ENCODE results near the gene SPINT1. TPM values are rescaled to one million over a fixed set of nuclear protein-coding genes. Genes with fewer than 3 reads are reported as not detected.
A peak's percentile ranks its signal among the peaks of the same experiment; 100 is the strongest.

SPINT1 gene
- total and polyA plus RNA-seq, 7 experiments from 2014 or later = 1.00 to 8.9 (median 3.6) TPM

DNA sequence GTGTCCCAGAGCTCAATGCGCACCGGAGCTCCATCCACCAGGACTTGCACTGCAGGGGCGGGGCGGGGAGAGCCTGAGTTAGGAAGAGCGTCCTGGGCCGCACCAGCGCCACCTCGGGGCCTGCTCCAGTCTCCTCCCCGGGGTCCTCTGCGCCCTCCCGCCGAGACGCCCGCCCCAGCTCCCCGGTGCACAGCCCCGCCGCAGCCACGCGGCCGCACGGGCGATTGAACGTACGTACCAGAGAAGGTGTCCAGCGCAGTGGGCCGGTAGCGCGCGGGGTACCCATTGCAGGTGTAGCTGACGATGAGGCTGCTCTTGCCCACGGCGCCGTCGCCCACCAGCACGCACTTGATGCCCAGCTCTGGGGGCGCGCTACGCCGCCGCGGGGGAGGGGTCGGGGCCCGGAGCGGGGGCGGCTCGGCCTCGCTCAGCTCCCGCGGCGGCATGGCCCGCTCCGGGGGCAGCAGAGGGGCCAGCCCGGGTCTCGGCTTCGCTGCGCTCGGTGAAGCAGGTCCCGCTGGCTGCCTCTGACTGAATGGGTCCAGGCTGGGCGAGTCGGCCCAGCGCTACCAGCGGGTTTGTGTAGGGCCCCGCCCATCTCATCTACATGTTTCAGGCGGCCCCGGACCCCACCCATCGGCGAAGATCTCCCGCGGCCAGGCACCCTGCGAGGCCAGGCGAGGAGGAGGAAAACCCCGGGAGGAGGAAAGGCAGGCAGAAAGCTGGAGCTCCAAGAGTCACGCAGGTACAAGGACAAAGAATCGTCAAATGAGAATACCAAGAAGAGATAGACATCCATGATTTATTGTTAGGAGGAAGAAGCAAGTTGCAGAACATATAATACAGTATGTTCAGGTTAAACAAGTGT lies 30.1 kb downstream of the SPINT1 start, which contains the start of gene RHOV:
TSS of gene RHOV (minus strand) at position 541 of the 868 bp plus-strand sequence. CDS start at position 446, 95 bp downstream.
- DNase-seq (peak; percentile 12 to 67 (median 36)), ATAC-seq (peak; percentile 89)
- Histone ChIP-seq H3K36me3 (ENCODE audit: control insufficient read depth in 2 of 3, insufficient read depth in 3 of 3, low read length in 3 of 3) (no peaks in the 10 kb centered on the region), H3K9me3 (ENCODE audit: control insufficient read depth in 2 of 3, low read length in 3 of 3) (no peaks in the 10 kb centered on the region), H3K4me1 (ENCODE audit: control insufficient read depth in 2 of 2, insufficient read depth in 2 of 2, low read length in 2 of 2) (peaks cover 0 to 6% of the 10 kb centered on the region in 2 donors), H3K27me3 (ENCODE audit: control insufficient read depth in 2 of 2, insufficient read depth in 2 of 2, low read length in 2 of 2) (no peaks in the 10 kb centered on the region), H3K27ac (ENCODE audit: low read depth, low read length) (peak within 1 kb of the TSS; percentile 56), H3K4me3 (ENCODE audit: low read length) (peak within 1 kb of the TSS; percentile 53)
- intact Hi-C loops (cut with micrococcal nuclease) = loop anchor here (1.0 kb wide), 1 partner anchor 20 kb away; the partner anchor contains the start of gene VPS18 (in 2 of the 2)
- ChIA-PET POLR2A (interaction anchor here (1.0 kb wide), 1 partner anchor 18 kb away, joined by 3 read pairs; no protein-coding TSS in a partner anchor), CTCF (interaction anchor here (0.6 to 7.3 kb wide), 3 partner anchors 17 to 20 kb away, joined by 3 to 47 read pairs (median 3); no protein-coding TSS in a partner anchor)
- Mint-ChIP-seq H3K27me3 (peaks cover 0 to 16% (median 6%) of the 10 kb centered on the region in 5 donors), H3K36me3 (peaks cover 0 to 2% (median 0%) of the 10 kb centered on the region in 5 donors), H3K4me3 (peak within 1 kb of the TSS; percentile 74 to 93 (median 84)), H3K9me3 (no peaks in the 10 kb centered on the region), H3K27ac (peak within 1 kb of the TSS in 1 of 9 donors; percentile 36), H3K4me1 (peaks cover 4 to 24% (median 5%) of the 10 kb centered on the region in 7 donors)

DNA sequence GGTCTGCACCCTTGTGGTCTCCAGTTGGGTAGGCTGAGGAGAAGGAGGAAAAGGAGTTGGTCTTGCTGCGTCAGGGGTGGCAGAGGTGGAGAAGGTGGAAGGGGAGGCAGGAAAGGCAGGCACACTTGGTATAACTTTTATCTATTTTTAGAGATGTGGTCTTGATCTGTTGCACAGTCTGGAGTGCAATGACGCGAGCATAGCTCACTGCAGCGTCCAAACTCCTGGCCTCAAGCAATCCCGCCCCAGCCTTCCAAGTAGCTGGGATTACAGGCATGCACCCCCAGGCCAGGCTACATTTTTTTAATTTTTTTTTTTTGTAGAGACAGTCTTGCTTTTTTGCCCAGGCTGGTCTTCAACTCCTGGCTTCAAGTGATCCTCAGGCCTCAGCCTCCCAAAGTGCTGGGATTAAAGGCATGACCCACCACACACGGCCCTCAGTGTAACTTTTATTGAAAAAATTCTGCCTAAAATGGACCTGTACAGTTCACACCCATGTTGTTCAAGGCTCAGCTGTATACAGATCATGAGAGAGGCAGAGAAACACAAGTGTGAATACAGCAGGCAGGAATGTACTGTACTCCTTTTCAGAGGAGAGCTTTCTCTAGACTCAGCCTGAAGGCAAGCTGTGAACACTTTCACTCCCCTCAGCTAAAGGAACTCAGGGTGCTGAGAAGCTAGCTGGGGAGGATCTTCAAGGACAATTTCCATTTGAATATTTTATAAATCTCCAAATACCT lies 32.3 kb downstream of the SPINT1 start:
- ChIA-PET CTCF (interaction anchor here (1.0 to 7.3 kb wide), 3 partner anchors 14 to 19 kb away, joined by 3 to 47 read pairs (median 4); no protein-coding TSS in a partner anchor), POLR2A (no interaction called here)
- H3K9me3 ChIP-seq (ENCODE audit: control insufficient read depth in 2 of 3, low read length in 3 of 3) = no peaks in the 10 kb centered on the region
- Mint-ChIP-seq H3K4me1 (peaks cover 4 to 30% (median 5%) of the 10 kb centered on the region in 7 donors), H3K36me3 (peaks cover 0 to 2% (median 0%) of the 10 kb centered on the region in 5 donors), H3K9me3 (no peaks in the 10 kb centered on the region), H3K27ac (no peak overlapping the region), H3K27me3 (peaks cover 0 to 16% (median 6%) of the 10 kb centered on the region in 5 donors), H3K4me3 (no peak overlapping the region)
- no peak for DNase-seq
- peaks cover 0 to 6% of the 10 kb centered on the region in 2 donors for H3K4me1 ChIP-seq (ENCODE audit: control insufficient read depth in 2 of 2, insufficient read depth in 2 of 2, low read length in 2 of 2)
- intact Hi-C loops (cut with micrococcal nuclease) = no loop called here
- no peak overlapping the region for H3K4me3 ChIP-seq (ENCODE audit: low read length)
- no peak overlapping the region for H3K27ac ChIP-seq (ENCODE audit: low read depth, low read length)
- H3K36me3 ChIP-seq (ENCODE audit: control insufficient read depth in 2 of 3, insufficient read depth in 3 of 3, low read length in 3 of 3) = no peaks in the 10 kb centered on the region
- H3K27me3 ChIP-seq (ENCODE audit: control insufficient read depth in 2 of 2, insufficient read depth in 2 of 2, low read length in 2 of 2) = no peaks in the 10 kb centered on the region
- no peak for ATAC-seq

DNA sequence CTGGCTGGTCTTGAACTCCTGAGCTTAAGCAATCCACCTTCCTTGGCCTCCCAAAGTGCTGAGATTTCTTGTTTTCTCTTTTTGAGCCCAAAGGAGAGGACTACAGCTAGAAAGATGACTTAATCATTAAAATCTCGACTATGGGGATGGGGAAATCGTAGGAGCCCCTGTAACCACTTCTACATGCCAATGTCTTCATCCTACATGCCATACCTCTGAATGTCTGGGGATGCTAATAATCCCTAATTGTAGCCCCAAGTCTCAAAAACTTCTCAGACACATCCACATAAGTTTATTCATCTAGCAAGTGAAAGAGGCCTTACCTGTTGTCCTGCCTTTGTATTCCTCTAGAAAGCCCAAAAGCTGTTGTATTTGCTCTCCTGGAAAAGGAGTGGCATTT lies 33.8 kb downstream of the SPINT1 start:
- H3K36me3 ChIP-seq (ENCODE audit: control insufficient read depth in 2 of 3, insufficient read depth in 3 of 3, low read length in 3 of 3) = no peaks in the 10 kb centered on the region
- H3K4me1 ChIP-seq (ENCODE audit: control insufficient read depth in 2 of 2, insufficient read depth in 2 of 2, low read length in 2 of 2) = peaks cover 0 to 6% of the 10 kb centered on the region in 2 donors
- intact Hi-C loops (cut with micrococcal nuclease) = no loop called here
- H3K27ac Mint-ChIP-seq = no peak overlapping the region
- DNase-seq = no peak
- H3K27me3 ChIP-seq (ENCODE audit: control insufficient read depth in 2 of 2, insufficient read depth in 2 of 2, low read length in 2 of 2) = no peaks in the 10 kb centered on the region
- CTCF ChIA-PET = no interaction called here
- peaks cover 0 to 2% (median 0%) of the 10 kb centered on the region in 5 donors for H3K36me3 Mint-ChIP-seq
- peaks cover 4 to 18% (median 5%) of the 10 kb centered on the region in 7 donors for H3K4me1 Mint-ChIP-seq
- ATAC-seq = no peak
- H3K27me3 Mint-ChIP-seq = peaks cover 0 to 13% (median 6%) of the 10 kb centered on the region in 5 donors
- no peaks in the 10 kb centered on the region for H3K9me3 ChIP-seq (ENCODE audit: control insufficient read depth in 2 of 3, low read length in 3 of 3)
- no peaks in the 10 kb centered on the region for H3K9me3 Mint-ChIP-seq
- no peak overlapping the region for H3K4me3 ChIP-seq (ENCODE audit: low read length)
- POLR2A ChIA-PET = interaction anchor here (0.7 kb wide), 1 partner anchor 219 kb away, joined by 4 read pairs; no protein-coding TSS in a partner anchor
- H3K4me3 Mint-ChIP-seq = no peak overlapping the region
- H3K27ac ChIP-seq (ENCODE audit: low read depth, low read length) = no peak overlapping the region

DNA sequence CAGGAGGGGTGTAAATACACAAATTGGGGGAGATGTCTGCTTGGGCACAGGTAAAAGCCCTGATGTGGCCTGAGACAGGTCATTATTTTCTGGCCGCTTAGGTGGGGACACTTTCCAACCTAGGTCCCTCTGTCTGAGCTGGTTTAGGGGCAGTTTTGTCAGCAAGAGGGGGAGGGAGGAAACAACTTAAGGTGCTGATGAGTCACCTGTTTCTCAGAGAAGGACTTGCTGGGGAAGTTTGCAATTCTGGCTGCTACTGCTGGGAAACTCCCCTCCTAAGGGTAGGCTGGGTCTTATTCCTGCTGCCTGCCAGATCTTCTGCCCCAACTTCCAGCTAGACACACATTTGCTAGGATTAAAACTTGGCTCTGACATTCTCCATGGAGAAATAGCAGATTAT lies 34.9 kb downstream of the SPINT1 start:
- peaks cover 3 to 16% (median 5%) of the 10 kb centered on the region in 7 donors for H3K4me1 Mint-ChIP-seq
- intact Hi-C loops (cut with micrococcal nuclease) = no loop called here
- Histone ChIP-seq H3K27ac (ENCODE audit: low read depth, low read length) (no peak overlapping the region), H3K36me3 (ENCODE audit: control insufficient read depth in 2 of 3, insufficient read depth in 3 of 3, low read length in 3 of 3) (no peaks in the 10 kb centered on the region), H3K4me1 (ENCODE audit: control insufficient read depth in 2 of 2, insufficient read depth in 2 of 2, low read length in 2 of 2) (peaks cover 0 to 6% of the 10 kb centered on the region in 2 donors), H3K4me3 (ENCODE audit: low read length) (no peak overlapping the region), H3K27me3 (ENCODE audit: control insufficient read depth in 2 of 2, insufficient read depth in 2 of 2, low read length in 2 of 2) (no peaks in the 10 kb centered on the region), H3K9me3 (ENCODE audit: control insufficient read depth in 2 of 3, low read length in 3 of 3) (no peaks in the 10 kb centered on the region)
- ATAC-seq (peak; percentile 53), DNase-seq (peak in 1 of 9 donors; percentile 41)
- no peaks in the 10 kb centered on the region for H3K9me3 Mint-ChIP-seq
- ChIA-PET POLR2A (no interaction called here), CTCF (interaction anchor here (0.6 kb wide), 1 partner anchor 22 kb away, joined by 3 read pairs; no protein-coding TSS in a partner anchor)
- no peak overlapping the region for H3K27ac Mint-ChIP-seq
- peaks cover 0 to 10% (median 6%) of the 10 kb centered on the region in 5 donors for H3K27me3 Mint-ChIP-seq
- no peak overlapping the region for H3K4me3 Mint-ChIP-seq
- peaks cover 0 to 2% (median 0%) of the 10 kb centered on the region in 5 donors for H3K36me3 Mint-ChIP-seq

DNA sequence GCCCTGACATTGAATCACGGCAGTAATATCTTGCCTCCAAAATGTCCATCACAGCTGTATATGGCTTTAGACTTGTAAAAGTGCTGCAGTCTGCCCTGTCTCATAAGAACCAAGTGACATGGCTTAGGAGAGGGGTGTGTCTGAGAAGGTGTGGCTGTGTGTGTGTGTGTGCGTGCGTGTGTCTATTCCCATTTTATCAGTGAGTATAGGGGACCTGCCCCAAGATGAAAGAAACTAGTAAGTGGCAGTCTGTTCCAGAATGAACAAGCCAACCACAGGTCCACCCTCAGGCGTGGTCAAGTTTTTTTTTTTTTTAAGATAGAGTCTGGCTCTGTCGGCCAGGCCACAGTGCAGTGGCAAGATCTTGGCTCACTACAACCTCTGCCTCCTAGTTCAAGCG lies 35.8 kb downstream of the SPINT1 start:
- peaks cover under 1 to 7% of the 10 kb centered on the region in 2 donors for H3K4me1 ChIP-seq (ENCODE audit: control insufficient read depth in 2 of 2, insufficient read depth in 2 of 2, low read length in 2 of 2)
- Mint-ChIP-seq H3K36me3 (no peaks in the 10 kb centered on the region), H3K4me3 (peak overlapping the region in 1 of 10 donors; percentile 3), H3K27me3 (peaks cover 0 to 4% (median under 1%) of the 10 kb centered on the region in 5 donors), H3K4me1 (peaks cover 0 to 19% (median 2%) of the 10 kb centered on the region in 7 donors), H3K27ac (no peak overlapping the region), H3K9me3 (no peaks in the 10 kb centered on the region)
- intact Hi-C loops (cut with micrococcal nuclease) = no loop called here
- POLR2A ChIA-PET = no interaction called here
- H3K9me3 ChIP-seq (ENCODE audit: control insufficient read depth in 2 of 3, low read length in 3 of 3) = no peaks in the 10 kb centered on the region
- DNase-seq (no peak), ATAC-seq (no peak)
- H3K27ac ChIP-seq (ENCODE audit: low read depth, low read length) = no peak overlapping the region
- no peak overlapping the region for H3K4me3 ChIP-seq (ENCODE audit: low read length)
- H3K27me3 ChIP-seq (ENCODE audit: control insufficient read depth in 2 of 2, insufficient read depth in 2 of 2, low read length in 2 of 2) = no peaks in the 10 kb centered on the region
- CTCF ChIA-PET = no interaction called here
- no peaks in the 10 kb centered on the region for H3K36me3 ChIP-seq (ENCODE audit: control insufficient read depth in 2 of 3, insufficient read depth in 3 of 3, low read length in 3 of 3)

DNA sequence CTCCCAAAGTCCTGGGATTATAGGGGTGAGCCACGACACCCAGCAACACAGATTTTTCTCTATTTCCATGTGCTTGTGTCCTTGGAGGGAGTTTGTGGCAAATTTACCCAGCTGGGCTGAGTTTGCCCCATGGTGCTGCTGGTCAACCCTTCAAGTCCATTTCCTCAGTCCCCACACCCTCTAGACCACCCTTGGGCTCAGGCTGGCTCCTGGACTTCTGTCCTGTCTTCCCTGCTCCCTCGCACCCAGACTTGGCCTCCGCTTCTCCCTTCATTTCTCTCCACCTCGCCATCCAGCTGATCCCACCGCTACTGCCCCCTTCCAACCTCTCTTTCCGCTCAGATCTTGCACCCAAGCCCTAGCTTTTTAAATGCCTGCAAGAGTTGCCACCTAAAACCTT lies 37.5 kb downstream of the SPINT1 start:
- no peaks in the 10 kb centered on the region for H3K27me3 ChIP-seq (ENCODE audit: control insufficient read depth in 2 of 2, insufficient read depth in 2 of 2, low read length in 2 of 2)
- no peak overlapping the region for H3K27ac ChIP-seq (ENCODE audit: low read depth, low read length)
- ATAC-seq (no peak), DNase-seq (no peak)
- H3K36me3 ChIP-seq (ENCODE audit: control insufficient read depth in 2 of 3, insufficient read depth in 3 of 3, low read length in 3 of 3) = no peaks in the 10 kb centered on the region
- Mint-ChIP-seq H3K4me1 (peaks cover 0 to 30% (median 5%) of the 10 kb centered on the region in 7 donors), H3K27me3 (peaks cover 0 to 8% (median 0%) of the 10 kb centered on the region in 5 donors), H3K9me3 (no peaks in the 10 kb centered on the region), H3K36me3 (no peaks in the 10 kb centered on the region), H3K27ac (peak overlapping the region in 1 of 9 donors; percentile 62), H3K4me3 (no peak overlapping the region)
- POLR2A ChIA-PET = no interaction called here
- intact Hi-C loops (cut with micrococcal nuclease) = no loop called here
- CTCF ChIA-PET = interaction anchor here (1.4 kb wide), 1 partner anchor 22 kb away, joined by 6 read pairs; no protein-coding TSS in a partner anchor
- peaks cover 0 to 7% of the 10 kb centered on the region in 2 donors for H3K4me1 ChIP-seq (ENCODE audit: control insufficient read depth in 2 of 2, insufficient read depth in 2 of 2, low read length in 2 of 2)
- no peaks in the 10 kb centered on the region for H3K9me3 ChIP-seq (ENCODE audit: control insufficient read depth in 2 of 3, low read length in 3 of 3)
- no peak overlapping the region for H3K4me3 ChIP-seq (ENCODE audit: low read length)
